H1 (cell line): ENCODE data around the gene CTCF. TPM values are rescaled to one million over a fixed set of nuclear protein-coding genes. Genes with fewer than 3 reads are reported as not detected.

Experiments used
- CTCF ChIA-PET: fragments of 300-600 bp; sonication (Branson Sonifier 250); formaldehyde crosslinking; loops from one replicate; lab custom pipeline; 2021; ENCODE audit not compliant: partially characterized antibody; lab: Charles Lee
- POLR2A ChIA-PET: fragments of 300-600 bp; sonication (Branson Sonifier 250); formaldehyde crosslinking; loops from one replicate; lab custom pipeline; 2021; ENCODE audit warnings: inconsistent platforms; ENCODE audit not compliant: partially characterized antibody; lab: Charles Lee
- DNase-seq, 2 experiments: peaks; one replicate each; pipeline versions ENCODE4 v3.0.0 to v3.0.0-alpha.2; 2010 to 2022; ENCODE audit warnings: low spot score in 2 of 2, low read depth in 1 of 2, mixed read lengths in 1 of 2
- FAIRE-seq: peaks from 2 replicates; lab custom pipeline; 2011; peaks lifted over from hg19 to GRCh38; lab: Jason Lieb, UNC
- H2AFZ ChIP-seq: 2 replicates; pipeline ENCODE4 v1.8.1; 2012; ENCODE audit warnings: low read length, inconsistent platforms
- H2AK5ac ChIP-seq: 2 replicates; pipeline ENCODE4 v1.6.1; 2013; ENCODE audit warnings: low read depth, low read length
- H2BK120ac ChIP-seq: replicated peaks from 2 replicates; pipeline ENCODE3; 2013; ENCODE audit warnings: low read depth, low read length, inconsistent platforms
- H2BK12ac ChIP-seq: 2 replicates; pipeline ENCODE4 v1.6.1; 2013; ENCODE audit warnings: low read depth, low read length
- H2BK15ac ChIP-seq: 2 replicates; pipeline ENCODE4 v1.6.1; 2013; ENCODE audit warnings: low read length
- H2BK20ac ChIP-seq: 2 replicates; pipeline ENCODE4 v1.6.1; 2013; ENCODE audit warnings: low read length
- H2BK5ac ChIP-seq: 2 replicates; pipeline ENCODE4 v1.6.1; 2013; ENCODE audit warnings: low read depth, low read length
- H3K14ac ChIP-seq: 2 replicates; pipeline ENCODE4 v1.6.1; 2013; ENCODE audit warnings: inconsistent platforms; ENCODE audit not compliant: insufficient read length
- H3K18ac ChIP-seq: 2 replicates; pipeline ENCODE4 v1.6.1; 2013; ENCODE audit warnings: low read length; ENCODE audit errors: extremely low read depth
- H3K23ac ChIP-seq: 2 replicates; pipeline ENCODE4 v1.6.1; 2013; ENCODE audit warnings: inconsistent platforms; ENCODE audit not compliant: insufficient read length
- H3K23me2 ChIP-seq: 2 replicates; pipeline ENCODE4 v1.6.1; 2013; ENCODE audit warnings: low read depth, low read length
- H3K27ac ChIP-seq: 2 replicates; pipeline ENCODE4 v1.6.1; 2011; ENCODE audit warnings: low read depth, low read length, inconsistent platforms
- H3K27me3 ChIP-seq, 4 experiments: replicated peaks in 1 of 4; 1 replicate in 1 of 4; 2 replicates in 3 of 4; pipeline versions ENCODE4 v1.6.1 to v1.8.1; 2011 to 2013; ENCODE audit warnings: low read length in 3 of 4, mild to moderate bottlenecking in 3 of 4, inconsistent platforms in 2 of 4, mixed read lengths in 2 of 4, moderate library complexity in 1 of 4; ENCODE audit not compliant: control insufficient read depth in 3 of 4, insufficient read depth in 3 of 4; ENCODE audit errors: extremely low read depth in 1 of 4
- H3K36me3 ChIP-seq, 4 experiments: 2 replicates each; pipeline versions ENCODE4 v1.6.1 to v1.8.1; 2011 to 2013; ENCODE audit warnings: mild to moderate bottlenecking in 4 of 4, low read length in 3 of 4, moderate library complexity in 2 of 4, control low read depth in 1 of 4, inconsistent platforms in 1 of 4; ENCODE audit not compliant: insufficient read depth in 4 of 4, control insufficient read depth in 2 of 4
- H3K4ac ChIP-seq: replicated peaks from 2 replicates; pipeline ENCODE3; 2013; ENCODE audit warnings: low read length, low read depth, mixed read lengths, inconsistent platforms; ENCODE audit not compliant: insufficient read length
- H3K4me1 ChIP-seq, 4 experiments: replicated peaks in 1 of 4; 1 replicate in 1 of 4; 2 replicates in 3 of 4; pipeline versions ENCODE4 v1.6.1 to v1.8.1; 2011 to 2013; ENCODE audit warnings: low read length in 3 of 4, inconsistent platforms in 2 of 4, mixed read lengths in 1 of 4; ENCODE audit not compliant: insufficient read depth in 4 of 4, control insufficient read depth in 3 of 4
- H3K4me2 ChIP-seq, 2 experiments: 2 replicates each; pipeline versions ENCODE4 v1.6.1 to v1.8.1; 2011 to 2013; ENCODE audit warnings: low read depth in 2 of 2, low read length in 2 of 2, control low read depth in 1 of 2, inconsistent platforms in 1 of 2, mild to moderate bottlenecking in 1 of 2; ENCODE audit not compliant: insufficient read depth in 1 of 2
- H3K4me3 ChIP-seq, 4 experiments: fragments of 200-600, 300-600 bp in 1 of 4; sonication (generic), shearing (Covaris generic), sonication (Bioruptor Twin) in 1 of 4; 2 replicates each; pipeline versions ENCODE4 v1.5.1 to v1.8.1; 2011 to 2016; ENCODE audit warnings: low read length in 4 of 4, low read depth in 3 of 4, control low read depth in 2 of 4, inconsistent platforms in 2 of 4, mild to moderate bottlenecking in 2 of 4, mixed read lengths in 1 of 4, moderate library complexity in 1 of 4; ENCODE audit not compliant: insufficient read depth in 2 of 4; ENCODE audit errors: extremely low read depth in 1 of 4
- H3K56ac ChIP-seq: replicated peaks from 2 replicates; pipeline ENCODE3; 2013; ENCODE audit warnings: low read depth, mild to moderate bottlenecking, mixed read lengths, low read length, inconsistent platforms; ENCODE audit not compliant: insufficient read length
- H3K79me1 ChIP-seq: 2 replicates; pipeline ENCODE4 v1.6.1; 2013; ENCODE audit warnings: low read depth, low read length, control low read depth
- H3K79me2 ChIP-seq, 2 experiments: 2 replicates each; pipeline versions ENCODE4 v1.6.1 to v1.8.1; 2012 to 2013; ENCODE audit warnings: low read length in 2 of 2, mild to moderate bottlenecking in 2 of 2, inconsistent platforms in 1 of 2; ENCODE audit not compliant: insufficient read depth in 2 of 2, control insufficient read depth in 1 of 2
- H3K9ac ChIP-seq, 4 experiments: replicated peaks in 1 of 4; 1 replicate in 1 of 4; 2 replicates in 3 of 4; pipeline versions ENCODE4 v1.6.1 to v1.8.1; 2011 to 2013; ENCODE audit warnings: low read depth in 3 of 4, low read length in 3 of 4, control low read depth in 2 of 4, mild to moderate bottlenecking in 2 of 4, moderate library complexity in 2 of 4, inconsistent platforms in 1 of 4; ENCODE audit errors: extremely low read depth in 1 of 4
- H3K9me3 ChIP-seq, 2 experiments: 2 replicates each; pipeline versions ENCODE4 v1.6.1 to v1.8.1; 2012 to 2013; ENCODE audit warnings: mild to moderate bottlenecking in 2 of 2, moderate library complexity in 2 of 2, control low read depth in 1 of 2, inconsistent platforms in 1 of 2, low read depth in 1 of 2, low read length in 1 of 2, mixed read lengths in 1 of 2; ENCODE audit not compliant: insufficient read depth in 2 of 2
- H4K20me1 ChIP-seq, 2 experiments: replicated peaks in 1 of 2; 2 replicates each; pipeline versions ENCODE3 to v1.8.1; 2011 to 2013; ENCODE audit warnings: inconsistent platforms in 2 of 2, low read length in 2 of 2, mild to moderate bottlenecking in 1 of 2; ENCODE audit not compliant: insufficient read depth in 2 of 2, control insufficient read depth in 1 of 2
- H4K5ac ChIP-seq: 2 replicates; pipeline ENCODE4 v1.6.1; 2013; ENCODE audit warnings: low read length, low read depth, mixed read lengths, inconsistent platforms; ENCODE audit not compliant: insufficient read length
- H4K8ac ChIP-seq: 2 replicates; pipeline ENCODE4 v1.8.0; 2013; ENCODE audit warnings: mild to moderate bottlenecking, moderate library complexity, low read length, inconsistent platforms; ENCODE audit not compliant: insufficient read depth; ENCODE audit errors: extremely low read depth
- H4K91ac ChIP-seq: replicated peaks from 2 replicates; pipeline ENCODE3; 2013; ENCODE audit warnings: low read length, mixed read lengths, inconsistent platforms; ENCODE audit not compliant: insufficient read length
- RXRA ChIP-seq: IDR thresholded peaks from 2 replicates; pipeline ENCODE4 v1.6.1; 2011; ENCODE audit warnings: low read depth, mild to moderate bottlenecking, low read length, moderate library complexity; ENCODE audit not compliant: insufficient read depth
- WGBS, 2 experiments: shearing (Covaris generic) in 1 of 2; methylation state at CpG; one replicate each; pipeline versions ENCODE4 v1.1.6 to v1.1.7; 2013 to 2015; ENCODE audit warnings: low lambda C conversion rate in 2 of 2, mixed read lengths in 2 of 2, inconsistent platforms in 1 of 2, low coverage in 1 of 2, missing lambda C conversion rate in 1 of 2; ENCODE audit not compliant: insufficient replicate concordance in 2 of 2, insufficient coverage in 1 of 2, insufficient read length in 1 of 2; ENCODE audit errors: extremely low coverage in 1 of 2, missing lambda C conversion rate in 1 of 2; 5-methylcytosine and 5-hydroxymethylcytosine counted together
- polyA plus RNA-seq, 7 experiments: library from polyadenylated mRNA; depleted of rRNA in 3 of 7; stranded (reverse) in 5 of 7; unstranded in 2 of 7; fragments of >200 nt in 5 of 7; fragments of 200-250 nt in 2 of 7; gene quantifications; 1 replicate in 5 of 7; 2 replicates in 1 of 7; 4 replicates in 1 of 7; pipeline versions ENCODE4 v1.2.1 to v1.2.3, GENCODE V29; 2011 to 2013; ENCODE audit warnings: missing spikeins in 2 of 7, mixed read lengths in 2 of 7
- total RNA-seq: library from RNA; stranded (reverse); fragmentation: NEBNext Ultra II Directional; extraction: Animal tissue kit (Norgen Biotek cat#: 25700); gene quantifications from 2 replicates; pipeline ENCODE4 v1.2.1, GENCODE V29; 2021

Gene CTCF
- total and polyA plus RNA-seq, 2 of the 8 experiments (the other 6 are each of a cell fraction or from before 2014, with no cell fraction given), result 32.4 to 66.0 TPM

GRCh38 chr16:67551972-67552371 is 10.4 kb upstream of the CTCF start:
- Histone ChIP-seq H3K79me2 (peaks cover 0 to 5% of the 10 kb centered on the region in 2 experiments; a peak in 2 of 4 replicates), H3K4ac (no peak overlapping the region), H3K56ac (no peak overlapping the region), H2AK5ac (no peak overlapping the region), H3K27me3 (no peaks in the 10 kb centered on the region), H3K4me2 (no peak overlapping the region), H3K23me2 (no peaks in the 10 kb centered on the region), H3K23ac (no peak overlapping the region), H2AFZ (no peak overlapping the region), H4K20me1 (peaks cover 0 to 8% of the 10 kb centered on the region in 2 experiments), H2BK12ac (no peak overlapping the region), H3K27ac (no peak overlapping the region), H3K18ac (no peak overlapping the region), H3K9ac (no peak overlapping the region), H3K4me3 (no peak overlapping the region), H3K4me1 (peaks cover 0 to 4% (median 2%) of the 10 kb centered on the region in 4 experiments; a peak in 3 of 7 replicates), H2BK120ac (no peak overlapping the region), H3K9me3 (no peaks in the 10 kb centered on the region), H4K91ac (no peak overlapping the region), H2BK15ac (no peak overlapping the region), H4K8ac (no peak overlapping the region), H3K79me1 (peaks cover 2% of the 10 kb centered on the region; the same call in 1 of the 2 replicates), H2BK20ac (no peak overlapping the region), H3K14ac (no peak overlapping the region), H4K5ac (no peak overlapping the region), H2BK5ac (no peak overlapping the region), H3K36me3 (peaks cover 0 to 7% (median 0%) of the 10 kb centered on the region in 4 experiments; a peak in 1 of 8 replicates)
- CTCF ChIA-PET, result interaction anchor here (0.6 to 10.6 kb wide), 8 partner anchors 10 to 256 kb away, joined by 3 to 108 read pairs (median 4); partner anchors contain the start of genes CARMIL2 and CTCF
- DNase-seq, result no peak
- FAIRE-seq, result no peak
- POLR2A ChIA-PET, result interaction anchor here (1.2 to 11.9 kb wide), 3 partner anchors 9 to 13 kb away, joined by 3 to 105 read pairs (median 3); partner anchors contain the start of gene CTCF
- WGBS, 2 experiments, result 89% methylated on average over 2 of the region's 2 CpGs; no CpG with 5 or more reads in 1 of the 2 experiments
- TF ChIP-seq RXRA, result no peak
